HG03108 (cell line): ENCODE measurements around the gene TXLNB.

Experiments used
- ATAC-seq: cut with Tn5 transposase; IDR thresholded peaks from one replicate; pipeline ENCODE4 v1.9.1; 2021; ENCODE audit warnings: moderate library complexity; ENCODE audit not compliant: unreplicated experiment

TXLNB gene

DNA sequence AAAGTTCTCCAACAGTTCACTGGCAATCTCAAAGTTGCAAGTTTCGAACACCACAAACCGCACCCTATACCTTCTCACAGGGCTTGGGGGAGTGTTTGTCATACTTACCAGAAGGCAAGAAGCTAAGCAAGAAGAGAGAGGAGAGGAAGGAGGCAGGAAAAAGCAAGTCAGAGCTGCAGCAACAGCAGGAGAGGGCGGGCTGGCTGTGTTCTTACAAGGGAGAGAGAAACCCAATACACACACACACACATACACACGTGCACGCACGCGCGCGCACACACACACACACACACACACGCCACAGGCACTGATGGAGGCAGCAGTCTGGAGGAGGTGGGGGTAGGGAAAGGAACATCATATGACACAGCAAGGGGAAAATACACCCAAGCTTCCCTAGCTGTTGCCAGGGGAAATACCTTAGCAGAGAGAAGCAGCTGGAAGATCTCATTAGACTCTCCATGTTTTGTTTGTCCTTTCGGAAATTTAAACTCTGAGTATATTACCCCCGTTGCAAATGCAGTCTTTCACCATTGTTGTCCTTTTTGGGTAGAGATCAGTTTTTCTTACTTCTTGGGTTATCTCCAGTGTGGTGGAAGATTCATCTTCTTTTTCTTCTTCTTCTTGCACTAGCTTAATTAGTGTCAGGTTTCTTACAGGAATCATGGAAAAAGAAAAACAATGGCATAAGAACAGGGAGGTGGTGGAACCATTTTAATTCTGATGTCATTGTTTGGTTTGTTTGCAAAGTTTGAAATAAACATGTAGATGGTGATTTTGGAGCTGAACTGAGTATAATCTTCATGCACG is at the start of gene TXLNB:
TSS of gene TXLNB (minus strand) at position 186 of the 807 bp plus-strand sequence. CDS start 3,099 bp downstream, outside the sequence.
- peak; percentile 49 for ATAC-seq

DNA sequence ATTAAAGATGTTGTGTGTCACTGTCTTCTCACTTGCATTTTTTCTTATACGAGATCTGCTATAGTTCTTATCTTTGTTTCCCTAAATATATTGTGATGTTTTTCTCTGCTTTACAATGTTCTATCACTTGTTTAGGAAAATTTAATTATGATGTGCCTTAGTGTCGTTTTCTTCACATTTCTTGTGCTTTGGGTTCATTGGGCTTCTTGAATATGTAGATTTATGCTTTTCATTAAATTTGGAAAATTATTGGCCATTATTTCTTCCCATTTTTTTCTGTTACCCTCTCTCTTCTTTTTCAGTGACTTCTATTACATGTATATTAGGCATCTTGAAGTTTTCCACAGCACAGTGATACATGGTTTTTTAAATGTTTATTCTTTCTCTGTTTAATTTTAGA is 49.3 kb upstream of the TXLNB start:
- no peak for ATAC-seq

DNA sequence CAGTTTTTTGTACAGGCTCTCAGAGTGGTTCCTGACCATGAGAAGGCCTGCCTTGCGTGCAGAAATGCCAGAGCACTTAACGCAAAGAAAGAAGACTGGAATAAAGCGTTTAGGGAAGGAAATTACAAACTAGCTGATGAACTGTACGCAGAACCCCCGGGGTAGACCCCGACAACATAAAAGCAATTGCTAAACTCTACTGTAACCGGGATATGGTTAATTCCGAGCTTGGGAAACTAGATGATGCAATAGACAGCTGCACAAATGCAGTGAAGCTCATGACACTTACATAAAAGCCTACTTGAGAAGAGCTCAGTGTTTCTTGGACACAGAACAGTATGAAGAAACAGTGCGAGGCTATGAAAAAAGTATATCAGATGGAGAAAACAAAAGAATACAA is 47.0 kb upstream of the TXLNB start:
- no peak for ATAC-seq

DNA sequence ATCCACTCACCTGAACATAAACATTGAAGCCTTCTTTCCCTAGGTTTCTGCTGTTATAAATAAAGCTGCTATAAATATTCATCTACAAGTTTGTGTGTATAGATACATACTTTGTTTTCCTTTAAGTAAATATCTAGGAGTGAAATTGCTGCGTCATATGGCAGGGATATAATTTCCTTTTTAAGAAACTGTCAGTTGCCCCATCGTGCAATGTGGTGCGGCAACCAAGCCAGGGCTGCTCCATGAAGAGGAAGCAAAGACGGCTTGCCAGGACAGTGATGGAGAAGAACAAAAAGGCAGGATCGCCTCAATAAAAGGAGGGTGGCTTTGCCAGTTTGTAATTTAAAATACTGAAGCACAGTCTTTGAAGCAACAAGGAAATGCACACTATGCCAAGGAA is 46.0 kb upstream of the TXLNB start:
- no peak for ATAC-seq

DNA sequence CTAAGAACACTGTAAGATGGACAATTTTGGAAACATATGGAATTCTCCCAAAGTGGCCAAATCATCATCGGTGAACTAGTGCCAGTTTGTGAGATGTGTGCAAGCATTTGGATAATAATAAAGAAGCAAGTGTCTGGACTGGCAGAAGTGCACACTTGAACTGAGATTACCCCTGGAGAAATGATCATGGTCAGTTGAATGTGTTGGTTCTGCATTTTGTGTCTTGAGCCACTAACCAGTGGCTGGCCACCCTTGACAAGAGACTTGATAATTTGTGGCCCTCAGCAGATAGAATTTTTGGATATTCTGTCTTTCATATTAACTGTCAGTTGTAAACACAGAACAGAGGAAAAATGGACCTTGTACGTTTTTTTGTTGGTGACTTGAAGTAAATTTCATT is 45.2 kb upstream of the TXLNB start:
- ATAC-seq: no peak

DNA sequence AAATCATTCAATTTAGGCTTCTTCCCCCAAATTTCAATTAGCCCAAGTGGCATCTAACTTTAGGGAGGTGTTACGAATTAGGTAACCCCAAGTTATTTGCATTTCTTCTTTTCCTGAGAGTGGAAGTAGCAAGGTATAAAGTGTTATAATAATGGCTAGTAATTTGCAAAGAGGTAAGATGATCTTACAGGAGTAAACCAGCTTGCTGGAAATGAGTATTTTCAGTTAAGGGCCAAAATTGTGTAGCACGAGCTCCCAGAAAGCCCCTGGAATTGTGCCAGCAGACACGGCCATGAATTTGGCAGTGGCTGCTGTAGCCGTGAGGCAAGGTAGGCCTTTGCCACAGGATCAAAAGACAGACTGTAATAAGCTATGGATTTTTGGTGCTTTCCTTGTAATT is 44.7 kb upstream of the TXLNB start:
- ATAC-seq: no peak

DNA sequence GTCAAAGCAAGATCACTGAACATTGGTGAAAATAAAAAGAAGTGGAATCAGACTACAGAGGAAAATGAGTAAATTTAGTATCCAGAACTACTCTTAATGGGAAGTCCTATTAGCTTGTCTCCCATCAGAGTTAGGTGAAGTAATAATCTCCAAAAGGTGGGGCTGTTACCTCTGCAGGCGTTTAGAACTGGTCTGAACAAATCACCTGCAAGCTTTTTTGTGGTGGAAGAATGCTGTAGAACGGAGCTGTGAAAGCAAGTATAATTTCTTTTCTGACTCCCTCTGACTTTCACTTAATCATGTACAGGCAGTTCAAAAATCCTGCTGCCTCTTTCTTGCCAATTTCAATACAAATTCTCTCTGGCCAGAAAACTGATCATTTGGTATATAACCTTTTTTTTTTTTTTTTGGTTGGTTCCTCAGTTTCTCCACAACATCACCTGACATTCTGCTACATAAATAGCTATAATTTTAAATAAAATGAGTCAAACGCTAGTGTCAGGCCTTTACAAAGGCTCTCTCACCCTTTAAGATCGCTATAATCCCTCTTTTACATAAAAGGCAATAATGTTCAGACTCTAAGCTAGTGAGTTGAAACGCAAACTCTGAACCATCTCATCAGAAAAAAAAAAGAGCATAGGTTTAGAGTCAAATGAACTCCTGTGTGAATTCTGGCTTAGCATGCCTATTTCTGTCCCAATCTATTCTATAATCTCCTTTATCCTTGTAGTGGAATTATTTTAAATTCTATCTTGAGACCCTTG is 43.8 kb upstream of the TXLNB start:
- no peak for ATAC-seq

DNA sequence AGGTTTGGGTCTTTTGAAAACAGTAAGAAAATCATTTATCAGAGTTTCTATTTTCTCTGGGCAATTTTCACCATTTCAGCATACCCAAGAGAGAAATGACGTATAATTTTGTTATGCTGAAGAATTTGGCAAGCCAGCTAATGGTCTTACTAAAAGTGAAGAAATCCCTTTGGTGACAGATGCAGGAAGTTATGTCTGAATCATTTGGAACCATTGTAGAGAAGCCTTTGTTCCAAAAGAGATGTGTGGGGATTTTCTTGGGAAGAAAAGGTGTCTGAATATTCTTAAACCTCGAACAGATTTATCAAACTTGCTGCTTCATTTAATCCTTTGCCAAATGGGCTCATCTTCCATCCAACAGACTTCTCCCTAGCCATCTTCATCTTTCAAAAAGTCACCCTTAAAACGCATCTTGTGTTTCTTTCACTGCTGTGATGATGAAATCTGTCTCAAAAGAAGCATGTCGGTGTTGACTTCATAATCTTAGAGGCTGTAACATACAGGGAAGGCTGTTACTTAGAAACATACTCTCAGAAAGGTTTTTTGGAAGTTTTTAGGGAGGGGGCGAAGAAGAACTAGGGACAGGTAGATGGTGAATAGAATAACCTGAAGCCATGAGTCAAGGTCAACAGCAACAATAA is 43.1 kb upstream of the TXLNB start:
- ATAC-seq: no peak

DNA sequence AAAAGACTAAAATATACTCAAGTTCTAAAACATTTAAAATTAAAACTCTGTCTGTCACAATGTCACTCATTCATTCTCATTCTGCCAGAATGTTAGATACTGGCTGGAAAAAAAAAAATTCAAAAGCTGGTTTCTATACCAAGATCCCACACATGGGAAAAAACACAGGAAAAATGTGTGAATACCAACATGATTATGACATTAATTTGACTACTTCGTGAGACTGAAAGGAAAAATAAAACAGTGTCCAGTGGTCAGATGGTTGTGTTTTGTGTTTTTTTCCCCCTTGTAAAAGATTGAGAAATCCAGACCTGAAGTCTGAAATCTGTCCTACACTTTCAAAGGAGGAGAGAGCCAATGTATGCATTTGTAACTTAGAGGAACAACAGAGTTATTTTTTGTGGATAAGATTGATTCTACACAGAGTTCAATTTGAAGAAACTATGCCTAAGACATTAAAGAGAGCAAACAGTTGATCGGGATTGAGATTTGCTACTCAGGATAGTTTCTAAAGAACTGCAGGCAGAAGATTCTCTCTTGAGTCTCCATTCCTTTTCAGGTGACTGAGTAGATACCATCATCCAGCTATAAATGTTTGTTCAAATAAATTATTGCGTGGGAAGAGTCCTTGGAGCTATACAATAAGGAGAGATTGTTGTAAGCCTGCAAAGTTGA is 39.2 kb upstream of the TXLNB start:
- no peak for ATAC-seq

DNA sequence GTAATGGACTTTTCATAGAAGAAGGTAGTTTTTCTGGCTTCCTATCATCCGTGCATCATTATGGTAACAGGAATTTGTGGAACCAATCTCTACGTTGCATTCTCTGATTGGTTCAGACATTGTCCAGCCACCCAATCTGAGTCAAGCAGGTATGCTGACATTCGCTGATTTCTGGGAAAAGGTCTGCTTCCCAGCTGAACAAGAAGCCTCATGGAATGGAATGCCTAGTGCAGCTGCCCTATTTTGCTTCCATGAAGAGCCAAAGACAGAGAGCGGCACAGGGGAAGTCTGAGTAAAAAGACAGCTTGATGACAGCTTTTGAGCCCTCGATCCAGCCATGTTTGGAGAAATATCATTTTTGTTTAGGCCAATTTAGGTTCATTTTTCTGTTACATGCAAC is 38.5 kb upstream of the TXLNB start:
- no peak for ATAC-seq

DNA sequence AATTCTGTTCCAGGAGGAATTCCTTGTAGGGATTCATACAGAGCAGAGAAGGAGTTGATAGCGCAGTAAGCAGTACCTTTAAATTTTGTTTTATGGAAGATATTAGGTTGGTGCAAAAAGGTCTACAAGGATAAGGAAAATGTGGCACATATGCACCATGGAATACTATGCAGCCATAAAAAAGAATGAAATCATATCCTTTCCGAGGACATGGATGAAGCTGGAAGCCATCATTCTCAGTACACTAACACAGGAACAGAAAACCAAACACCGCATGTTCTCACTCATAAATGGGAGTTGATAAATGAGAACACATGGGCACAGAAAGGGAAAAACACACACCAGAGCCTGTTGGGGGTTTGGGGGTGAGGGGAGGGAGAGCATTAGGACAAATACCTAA is 37.4 kb upstream of the TXLNB start:
- no peak for ATAC-seq

DNA sequence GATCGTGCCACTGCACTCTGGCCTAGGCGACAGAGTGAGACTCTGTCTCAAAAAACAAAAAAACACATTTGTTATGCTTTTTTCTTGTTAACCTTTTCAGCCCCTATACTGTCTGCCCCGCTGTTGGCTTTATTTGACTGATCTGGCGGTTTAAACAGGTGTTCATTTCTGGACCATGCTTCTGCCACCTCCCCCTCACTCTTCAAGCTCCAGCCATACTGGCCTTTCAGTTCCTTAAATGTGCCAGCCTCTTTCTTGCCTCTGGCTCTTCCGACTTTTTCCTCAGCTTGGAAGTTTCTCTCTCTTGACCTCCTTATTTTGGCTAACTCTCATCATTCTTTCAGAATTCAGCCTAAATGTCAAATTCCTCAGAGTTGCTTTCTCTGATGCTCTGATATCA is 35.2 kb upstream of the TXLNB start:
- peak; percentile 42 for ATAC-seq

DNA sequence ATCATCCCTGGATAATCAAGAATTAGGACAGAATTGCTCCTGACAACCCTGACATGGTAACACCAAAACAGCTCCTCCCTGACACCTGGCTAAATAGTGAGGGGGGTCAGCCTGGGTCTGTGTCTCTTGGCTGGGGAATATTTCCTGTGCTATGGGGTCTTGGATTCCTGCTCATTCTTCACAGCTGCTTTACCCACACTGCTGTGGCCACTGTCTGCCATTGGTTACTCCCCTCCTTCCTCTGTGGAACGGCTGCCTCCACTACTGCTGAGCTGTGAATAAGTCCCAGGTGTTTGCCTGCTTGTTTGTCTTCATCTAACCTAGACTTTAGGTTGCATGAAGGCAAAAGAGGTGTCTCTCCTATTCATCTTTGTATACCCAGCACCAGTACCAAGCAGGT is 33.9 kb upstream of the TXLNB start:
- no peak for ATAC-seq

DNA sequence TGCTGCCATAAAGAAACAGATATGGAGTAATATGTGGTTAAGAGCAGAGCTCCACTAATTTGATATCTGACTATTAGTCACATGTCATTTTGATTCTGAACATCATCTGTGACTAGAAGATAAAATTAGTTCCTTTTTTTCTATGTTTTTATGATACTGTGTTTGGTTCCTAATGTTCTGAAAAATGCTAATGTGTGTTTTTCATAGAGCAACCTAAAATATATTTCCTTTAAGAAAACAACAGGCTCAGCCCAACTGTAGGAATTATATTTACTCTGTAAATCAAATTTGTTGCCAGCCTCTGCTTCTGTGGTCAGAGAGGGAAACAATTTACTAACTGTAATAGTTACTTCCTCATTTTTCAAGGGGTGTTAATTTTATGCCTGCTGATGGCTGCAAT is 33.3 kb upstream of the TXLNB start:
- peak; percentile 29 for ATAC-seq

DNA sequence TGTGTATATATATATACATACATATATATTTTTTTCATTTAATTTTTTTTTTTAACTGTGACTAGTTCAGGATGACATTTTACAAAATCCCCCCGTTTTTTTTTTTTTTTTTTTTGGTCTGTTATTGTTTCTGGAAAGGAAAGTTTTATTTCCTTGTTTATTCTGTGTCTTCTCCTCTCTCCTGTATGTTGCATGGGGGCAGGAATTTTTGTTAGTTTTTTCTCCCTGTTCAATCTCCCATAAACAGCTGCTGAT is 32.4 kb upstream of the TXLNB start:
- no peak for ATAC-seq

DNA sequence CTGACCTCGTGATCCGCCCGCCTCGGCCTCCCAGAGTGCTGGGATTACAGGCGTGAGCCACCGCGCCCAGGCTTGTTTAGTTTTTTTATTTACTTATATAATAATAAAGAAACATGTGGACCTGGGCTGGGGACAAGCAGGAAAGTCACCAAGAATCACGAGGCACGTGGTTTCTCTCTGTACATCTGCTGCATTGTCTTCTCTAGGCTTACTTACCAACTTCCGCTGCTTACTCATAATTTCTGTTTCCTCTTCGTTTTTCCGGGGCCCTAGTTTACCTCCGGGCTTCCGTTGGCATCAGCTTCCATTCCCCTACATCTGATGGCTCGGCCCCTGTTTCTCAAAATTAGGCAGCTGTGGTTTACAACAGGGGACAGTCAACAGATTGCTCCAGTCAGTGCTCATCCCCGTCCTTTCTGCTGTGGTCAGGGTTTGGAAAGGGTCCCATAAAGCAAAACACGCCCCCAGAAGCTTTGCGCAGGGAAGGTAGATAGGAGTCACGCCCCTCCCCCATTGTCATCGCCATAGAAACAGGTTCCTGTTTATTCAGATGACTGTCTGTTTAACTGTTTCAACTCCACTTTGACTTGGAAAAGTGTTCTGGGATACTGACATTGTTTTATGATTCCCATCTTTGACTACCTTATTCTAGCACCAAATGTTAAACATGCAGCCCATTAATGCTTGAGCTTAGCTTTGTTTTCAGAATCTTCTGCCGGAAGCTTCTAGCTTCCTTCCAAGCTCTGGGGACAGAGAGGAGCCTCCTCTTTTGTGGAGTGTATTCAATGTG is 31.9 kb upstream of the TXLNB start:
- peak; percentile 33 for ATAC-seq

DNA sequence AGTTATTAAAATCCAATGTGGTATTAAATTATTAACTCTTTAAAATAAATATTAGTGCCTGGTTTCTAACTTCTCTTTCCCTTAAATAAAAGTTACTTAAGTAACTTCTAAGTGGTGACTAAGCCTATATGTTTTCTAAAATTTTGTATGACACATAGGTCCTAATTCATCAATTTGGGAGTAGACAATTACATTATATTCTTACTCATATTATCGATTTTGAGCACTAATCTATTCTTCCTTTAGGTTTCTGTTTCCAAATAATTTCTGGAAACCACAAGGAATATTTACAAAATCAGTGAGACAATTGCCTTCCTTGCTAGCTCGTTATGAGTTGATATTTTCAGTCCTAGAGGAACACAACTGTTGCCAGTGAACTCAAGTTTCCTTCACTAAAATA is 28.3 kb upstream of the TXLNB start:
- no peak for ATAC-seq

DNA sequence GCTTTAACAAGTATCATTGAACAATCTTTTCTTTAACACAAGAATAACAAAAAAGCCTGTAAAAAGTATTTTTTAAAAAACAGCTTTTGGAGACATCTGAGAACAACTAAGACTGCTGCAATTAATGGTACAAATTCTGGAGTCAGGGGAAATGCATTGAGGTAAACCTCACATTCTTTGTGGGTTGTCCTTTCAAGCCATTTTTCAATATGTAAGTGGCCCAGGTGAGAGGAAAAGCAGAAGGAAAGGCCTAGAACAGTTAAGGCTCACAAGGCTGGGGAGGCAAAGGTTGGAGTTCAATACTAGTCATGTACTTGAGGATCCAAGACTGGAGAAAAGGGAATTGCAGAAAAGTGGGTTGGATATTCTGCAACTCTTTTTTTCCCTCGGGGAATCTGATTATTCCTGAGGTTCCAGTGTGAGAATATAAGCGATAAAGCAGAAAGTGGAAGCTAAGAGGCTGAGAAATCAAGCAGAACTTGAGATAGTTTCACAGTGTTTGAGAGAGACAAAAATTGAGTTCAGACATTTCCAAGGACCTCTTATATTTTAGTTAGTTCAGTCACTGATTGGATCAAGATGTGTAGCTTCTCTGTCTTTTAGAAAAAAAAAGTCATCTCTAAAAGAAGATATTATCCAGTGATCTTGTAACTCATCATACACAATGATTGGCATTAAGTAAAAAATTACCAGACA is 25.0 kb upstream of the TXLNB start:
- no peak for ATAC-seq

DNA sequence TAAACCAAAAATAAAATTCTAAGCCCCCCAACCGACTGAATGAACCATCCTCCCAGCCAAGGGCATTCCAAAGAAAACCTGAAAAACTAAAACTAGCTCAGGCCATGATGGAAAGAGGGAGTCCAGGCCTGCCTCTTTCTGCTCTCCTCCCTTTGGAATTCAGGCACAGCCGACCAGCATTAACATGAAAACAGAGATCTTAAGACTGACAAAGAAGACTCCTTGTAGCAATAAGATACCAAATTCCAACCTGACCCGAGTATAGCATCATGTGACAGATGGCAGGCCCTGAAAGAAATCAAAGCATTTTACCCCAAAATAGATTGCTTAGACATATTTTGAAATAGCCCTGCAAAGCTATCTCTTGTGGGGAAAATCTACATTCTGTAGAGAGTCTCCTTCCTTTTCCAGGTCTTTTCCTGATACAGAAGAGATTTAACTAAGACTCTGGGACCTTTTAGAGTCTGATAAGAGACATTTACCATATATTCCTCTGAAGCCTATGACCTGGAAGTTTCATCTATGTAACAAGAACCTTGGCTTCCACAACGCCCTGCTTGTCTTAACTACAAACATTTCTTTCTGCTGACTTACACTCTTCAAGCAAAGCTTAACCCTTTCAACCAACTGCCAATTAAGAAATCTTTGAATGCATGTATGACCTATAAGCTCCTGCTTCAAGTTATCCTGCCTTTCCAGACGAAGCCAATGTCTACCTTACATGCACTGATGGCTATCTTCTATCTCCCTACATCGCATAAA is 22.2 kb upstream of the TXLNB start:
- ATAC-seq: no peak

DNA sequence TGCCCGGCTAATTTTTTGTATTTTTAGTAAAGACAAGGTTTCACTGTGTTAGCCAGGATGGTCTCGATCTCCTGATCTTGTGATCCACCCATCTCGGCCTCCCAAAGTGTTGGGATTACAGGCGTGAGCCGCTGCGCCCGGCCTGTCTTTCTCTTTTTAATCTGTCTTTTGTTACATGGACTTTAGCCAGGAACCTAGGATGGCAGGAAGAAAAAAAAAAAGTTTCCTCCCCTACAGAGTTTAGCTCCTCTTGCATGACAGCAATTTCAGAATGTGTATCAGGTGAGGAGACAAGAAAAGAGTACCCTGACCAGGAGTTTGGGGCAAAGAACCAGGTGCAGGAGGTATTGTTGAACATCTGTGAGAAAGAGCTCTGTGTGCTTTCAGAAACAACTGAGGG is 21.4 kb upstream of the TXLNB start:
- no peak for ATAC-seq
